22Rv1 (cell line): Measurements from ENCODE around the gene GALNT18.

Experiments used
- H3K27ac ChIP-seq: fragments of 450-650 bp; 2 replicates; pipeline ENCODE4 v1.5.1; 2017
- ZFX ChIP-seq: fragments of 450-650 bp; IDR thresholded peaks from 2 replicates; pipeline ENCODE4 v1.6.1; 2017; ENCODE audit warnings: antibody characterized with exemption, borderline replicate concordance
- TF ChIP-seq, protein P1 (sequence below): fragments of 450-650 bp; IDR thresholded peaks from 2 replicates; pipeline ENCODE4 v1.5.1; 2017; ENCODE audit warnings: mild to moderate bottlenecking

GALNT18 gene

DNA sequence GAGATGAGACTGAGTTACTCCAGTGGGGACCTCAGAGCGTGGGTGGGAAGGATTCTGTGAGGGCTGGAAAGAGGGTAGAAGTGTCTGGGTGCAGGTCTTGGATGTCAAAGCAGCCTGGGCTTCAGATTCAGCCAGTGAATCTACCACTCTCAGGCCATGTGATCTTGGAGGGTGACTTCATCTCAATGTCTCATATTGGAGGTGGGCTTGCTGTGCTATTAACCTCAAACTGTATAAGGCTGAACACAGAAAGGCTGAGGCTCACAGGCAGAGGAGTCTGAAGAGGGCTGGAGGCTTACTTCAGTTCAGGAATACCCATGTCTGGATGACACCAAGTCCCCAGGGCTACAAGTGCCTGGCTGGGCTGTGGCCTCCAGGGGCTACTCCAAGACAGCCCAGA, 332.1 kb downstream of the GALNT18 start:
- TF ChIP-seq ZFX, result no peak
- TF ChIP-seq, protein P1, sequence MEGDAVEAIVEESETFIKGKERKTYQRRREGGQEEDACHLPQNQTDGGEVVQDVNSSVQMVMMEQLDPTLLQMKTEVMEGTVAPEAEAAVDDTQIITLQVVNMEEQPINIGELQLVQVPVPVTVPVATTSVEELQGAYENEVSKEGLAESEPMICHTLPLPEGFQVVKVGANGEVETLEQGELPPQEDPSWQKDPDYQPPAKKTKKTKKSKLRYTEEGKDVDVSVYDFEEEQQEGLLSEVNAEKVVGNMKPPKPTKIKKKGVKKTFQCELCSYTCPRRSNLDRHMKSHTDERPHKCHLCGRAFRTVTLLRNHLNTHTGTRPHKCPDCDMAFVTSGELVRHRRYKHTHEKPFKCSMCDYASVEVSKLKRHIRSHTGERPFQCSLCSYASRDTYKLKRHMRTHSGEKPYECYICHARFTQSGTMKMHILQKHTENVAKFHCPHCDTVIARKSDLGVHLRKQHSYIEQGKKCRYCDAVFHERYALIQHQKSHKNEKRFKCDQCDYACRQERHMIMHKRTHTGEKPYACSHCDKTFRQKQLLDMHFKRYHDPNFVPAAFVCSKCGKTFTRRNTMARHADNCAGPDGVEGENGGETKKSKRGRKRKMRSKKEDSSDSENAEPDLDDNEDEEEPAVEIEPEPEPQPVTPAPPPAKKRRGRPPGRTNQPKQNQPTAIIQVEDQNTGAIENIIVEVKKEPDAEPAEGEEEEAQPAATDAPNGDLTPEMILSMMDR, result no peak
- no peak overlapping the region for H3K27ac ChIP-seq

DNA sequence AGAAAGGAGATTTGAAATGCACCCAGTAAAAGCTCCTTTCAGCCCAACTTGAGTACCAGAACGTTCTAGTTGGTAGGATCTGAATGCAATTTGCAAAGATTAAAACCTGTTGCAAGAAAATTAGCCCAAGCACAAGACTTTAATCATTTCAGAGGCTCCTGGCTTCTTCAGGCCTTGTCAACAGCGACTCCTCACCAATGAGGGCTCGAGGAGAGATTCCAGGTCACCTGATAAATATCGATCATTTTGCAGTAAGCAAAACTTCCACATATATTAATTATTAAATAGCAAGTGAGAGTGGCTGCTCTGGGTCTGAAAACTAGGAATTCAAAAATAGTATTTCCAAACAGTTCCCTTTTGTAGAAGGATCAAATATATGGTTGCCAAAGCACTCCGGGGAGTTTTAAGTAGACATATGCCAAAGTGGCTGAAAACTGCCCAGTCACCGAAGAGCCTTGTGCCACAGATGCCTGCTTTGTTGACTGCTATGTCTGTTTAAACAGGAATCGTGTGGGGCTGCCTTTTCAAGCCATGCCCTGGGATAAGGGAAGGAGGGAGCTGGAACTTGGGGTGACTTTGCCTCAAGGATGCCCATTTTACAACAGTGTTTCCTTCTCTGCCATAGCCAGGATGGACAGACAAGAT, 332.7 kb downstream of the GALNT18 start:
- TF ChIP-seq, protein P1, result no peak
- TF ChIP-seq ZFX, result no peak
- H3K27ac ChIP-seq, result no peak overlapping the region

DNA sequence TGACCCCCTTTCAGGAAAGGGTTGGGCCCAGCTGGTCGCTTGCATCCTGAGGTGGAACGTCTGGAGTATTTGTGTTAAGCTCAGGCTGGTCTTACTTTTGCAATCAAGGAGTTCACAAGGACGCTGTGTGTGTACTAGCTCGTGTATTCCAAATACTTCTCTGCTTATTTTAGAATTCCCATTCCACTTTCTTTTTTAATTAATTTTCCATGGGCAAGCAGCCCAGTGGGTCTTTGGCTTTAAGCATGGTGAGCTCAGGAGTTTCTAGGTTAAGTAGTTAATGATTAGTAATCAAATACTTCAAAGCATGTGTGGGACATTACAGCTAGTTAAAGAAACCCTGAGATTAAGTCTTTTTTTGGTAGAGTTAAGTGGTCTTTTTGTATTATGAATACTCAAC, 337.3 kb downstream of the GALNT18 start:
- TF ChIP-seq ZFX, result no peak
- TF ChIP-seq, protein P1, result no peak
- H3K27ac ChIP-seq, result no peak overlapping the region

GRCh38 chr11:11281626-11282025, 340.2 kb downstream of the GALNT18 start:
- no peak for TF ChIP-seq ZFX
- TF ChIP-seq, protein P1, result no peak

GRCh38 chr11:11280826-11281225, 341.0 kb downstream of the GALNT18 start:
- TF ChIP-seq ZFX, result no peak
- TF ChIP-seq, protein P1, result no peak
- no peak overlapping the region for H3K27ac ChIP-seq

More at GRCh38 chr11:11281626-11282025, 340.2 kb downstream of the GALNT18 start:
- H3K27ac ChIP-seq, result no peak overlapping the region

DNA sequence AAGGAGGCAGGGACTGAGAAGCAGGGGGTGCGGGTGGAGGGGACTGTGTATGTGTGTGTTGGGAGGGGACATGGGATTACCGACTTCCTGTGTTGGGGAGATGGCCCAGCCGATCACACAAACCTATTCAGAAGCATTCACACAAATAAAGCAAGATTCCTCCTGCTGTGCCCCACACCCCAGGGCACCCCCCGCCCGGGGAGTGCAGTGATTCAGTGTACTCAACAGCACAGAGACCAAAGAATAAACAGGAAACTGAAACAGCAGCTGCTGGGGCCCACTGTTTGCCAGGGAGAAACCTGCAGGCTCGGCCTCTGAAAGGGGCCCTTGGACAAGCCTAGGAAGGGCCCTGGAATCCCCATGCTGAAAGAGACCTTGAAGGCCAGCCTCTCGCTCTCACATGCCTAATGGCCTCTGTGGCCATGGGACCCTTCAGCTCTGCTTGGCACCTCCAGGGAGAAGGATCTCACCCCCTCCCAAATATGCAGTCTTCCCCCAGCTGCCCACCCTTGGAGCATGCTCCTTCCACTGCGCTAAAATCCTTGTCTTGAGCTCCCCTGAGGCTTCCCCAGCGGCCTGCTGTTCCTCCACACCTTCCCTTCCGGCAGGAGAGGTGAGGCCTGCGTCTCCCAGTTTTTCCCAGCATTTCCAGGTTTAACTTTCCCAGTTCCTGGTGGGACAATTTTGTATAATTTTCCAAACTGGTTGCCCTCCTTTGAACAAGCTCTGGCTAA, 341.7 kb downstream of the GALNT18 start:
- no peak for TF ChIP-seq ZFX
- TF ChIP-seq, protein P1, result no peak
- H3K27ac ChIP-seq, result no peak overlapping the region

DNA sequence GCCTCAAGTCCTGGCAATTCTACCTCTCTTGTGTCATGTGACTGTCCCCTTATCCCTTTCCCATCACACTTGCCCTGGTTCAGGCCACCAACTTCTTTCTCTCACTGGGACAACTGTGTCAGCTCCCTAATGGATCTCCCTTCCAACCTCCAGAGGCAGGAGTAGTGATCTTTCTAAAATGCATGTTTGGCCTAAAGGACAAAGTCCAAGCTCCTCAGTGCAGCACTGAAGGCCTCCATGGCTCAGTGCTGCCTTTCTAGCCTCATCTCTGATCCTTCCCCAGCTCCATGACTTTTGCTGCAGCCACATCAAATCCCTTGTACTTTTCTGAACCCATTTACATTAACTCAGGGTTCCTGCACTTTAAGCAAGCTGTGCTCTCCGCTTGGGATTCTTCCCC, 349.6 kb downstream of the GALNT18 start:
- TF ChIP-seq, protein P1, result no peak
- TF ChIP-seq ZFX, result no peak
- no peak overlapping the region for H3K27ac ChIP-seq
